ENCODE measurements around the gene RNASEL.

The RNASEL gene

DNA sequence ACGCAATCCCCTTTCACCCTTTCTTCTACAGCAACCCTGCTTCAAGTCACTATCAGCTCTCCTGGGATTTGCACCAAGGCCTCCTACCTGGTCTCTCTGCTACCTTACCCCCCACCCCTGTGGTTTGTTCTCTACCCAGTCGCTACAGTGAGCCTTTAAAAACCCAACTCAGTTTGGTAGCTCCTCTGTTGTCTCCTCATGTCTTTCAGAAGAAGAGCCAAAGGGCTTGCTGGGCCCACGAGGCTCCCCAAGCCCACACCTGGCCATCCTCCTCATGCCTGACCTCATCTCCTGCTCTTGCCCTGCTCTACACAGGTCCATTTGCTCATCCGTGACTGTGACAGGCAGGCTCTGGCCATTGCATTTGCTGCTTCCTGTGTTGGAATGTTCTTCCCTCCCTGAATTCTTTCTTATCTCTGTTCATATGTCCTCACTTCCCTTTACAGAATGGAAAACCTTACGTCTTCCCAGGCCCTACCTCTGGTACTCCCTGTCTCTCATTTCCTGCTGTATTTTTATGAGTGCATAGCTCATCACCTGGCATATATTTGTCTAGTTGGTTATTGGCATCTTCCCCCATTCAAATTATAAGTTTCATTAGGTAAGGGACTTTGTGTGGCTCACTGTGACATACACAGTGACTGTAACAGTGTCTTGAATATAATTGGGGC lies 11.8 kb upstream of the RNASEL start:
- no peak for DNase-seq (ENCODE audit: low spot score)

- DNase-seq (ENCODE audit: low spot score): no peak
These were observed 11.1 kb upstream of the RNASEL start for GRCh38 chr1:182600036-182600713.

GRCh38 chr1:182599339-182599738 lies 10.3 kb upstream of the RNASEL start:
- DNase-seq (ENCODE audit: low spot score): no peak

DNA sequence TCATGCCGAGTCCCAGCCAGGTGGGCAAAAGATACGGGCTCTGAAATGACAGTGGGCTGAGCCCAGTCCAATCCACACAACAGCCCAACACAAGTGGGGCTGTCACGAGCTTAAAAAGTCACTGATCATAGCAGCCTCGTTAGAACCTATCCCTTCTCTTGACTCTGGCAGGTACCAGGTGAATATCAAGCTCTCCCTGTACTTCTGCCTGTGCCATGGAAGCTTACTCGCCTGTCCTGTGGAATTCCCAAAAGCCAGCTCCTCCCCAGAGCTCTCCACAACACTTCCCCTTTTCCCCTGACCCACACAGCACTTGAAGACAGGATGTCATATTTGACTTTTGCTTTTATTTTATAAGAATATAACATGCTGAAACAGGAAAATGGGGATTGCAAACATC lies 9.2 kb upstream of the RNASEL start:
- no peak for DNase-seq (ENCODE audit: low spot score)

- no peak for DNase-seq (ENCODE audit: low spot score)
These were observed 7.9 kb upstream of the RNASEL start for GRCh38 chr1:182596934-182597333.

- DNase-seq (ENCODE audit: low spot score): peak; percentile 54
These were observed 6.7 kb upstream of the RNASEL start for GRCh38 chr1:182595641-182596240.

- no peak for DNase-seq (ENCODE audit: low spot score)
These were observed 875 bp upstream of the RNASEL start for GRCh38 chr1:182589931-182590330.

- no peak for DNase-seq (ENCODE audit: low spot score)
These were observed 464 bp upstream of the RNASEL start for GRCh38 chr1:182589520-182589919.

GRCh38 chr1:182587666-182588499 lies 1.2 kb downstream of the RNASEL start:
- no peak for DNase-seq (ENCODE audit: low spot score)

DNA sequence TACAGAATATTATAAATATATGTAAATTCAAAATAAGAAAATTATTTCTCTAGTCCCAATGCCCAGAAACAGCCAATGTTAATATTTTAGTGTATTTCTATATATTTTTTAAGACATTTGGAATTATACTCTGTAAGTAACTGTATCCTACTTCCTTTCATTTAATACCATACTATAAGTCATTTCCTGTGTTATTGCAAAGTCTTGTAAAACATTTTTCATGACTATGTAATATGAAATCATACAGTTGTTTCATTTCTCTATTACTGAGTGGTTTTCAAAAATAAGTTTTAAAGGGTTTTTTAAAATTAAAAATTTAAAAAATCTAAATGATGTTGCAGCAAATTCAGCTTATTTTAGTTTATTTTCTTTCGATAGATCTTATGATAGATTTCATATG lies 2.0 kb downstream of the RNASEL start:
- DNase-seq (ENCODE audit: low spot score): no peak

DNA sequence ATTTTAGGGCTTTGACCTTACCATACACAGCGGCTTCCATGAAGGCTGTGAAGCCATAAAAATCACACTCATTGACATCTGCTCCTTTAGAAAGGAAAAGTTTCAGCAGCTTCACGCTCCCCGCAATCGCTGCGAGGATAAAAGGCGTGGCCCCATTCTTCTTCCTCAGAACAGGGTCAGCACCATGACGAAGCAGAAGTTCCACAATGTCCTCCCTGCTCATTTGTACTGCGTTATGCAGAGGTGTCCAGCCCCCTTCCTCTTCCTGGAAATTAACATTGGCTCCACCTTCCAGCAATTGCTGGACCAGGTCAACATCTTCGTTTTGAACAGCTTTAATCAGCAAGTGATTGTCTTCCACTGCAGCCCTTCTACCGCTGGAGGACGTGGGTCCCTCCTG lies 2.7 kb downstream of the RNASEL start:
- no peak for DNase-seq (ENCODE audit: low spot score)

DNA sequence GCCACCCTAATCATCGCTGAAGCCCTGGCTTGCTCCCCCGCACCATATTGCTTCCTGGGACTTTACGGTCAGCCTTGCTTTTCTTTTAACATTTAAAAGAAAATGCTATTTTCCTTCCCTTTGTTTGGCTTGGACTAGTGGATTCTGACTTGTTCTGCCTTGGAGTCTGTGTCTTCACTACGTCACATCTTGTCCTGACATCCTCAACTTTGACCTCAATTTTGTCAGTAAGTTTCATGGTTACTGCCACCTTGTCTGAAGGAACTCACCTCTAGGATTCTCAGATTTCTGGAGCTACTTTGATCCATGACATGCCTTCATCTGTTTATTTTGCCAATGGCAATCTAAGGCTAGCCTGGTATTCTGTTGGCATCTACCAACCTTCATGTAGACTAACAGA lies 4.3 kb downstream of the RNASEL start:
- DNase-seq (ENCODE audit: low spot score): no peak

GRCh38 chr1:182580736-182581135 lies 8.3 kb downstream of the RNASEL start:
- no peak for DNase-seq (ENCODE audit: low spot score)

DNA sequence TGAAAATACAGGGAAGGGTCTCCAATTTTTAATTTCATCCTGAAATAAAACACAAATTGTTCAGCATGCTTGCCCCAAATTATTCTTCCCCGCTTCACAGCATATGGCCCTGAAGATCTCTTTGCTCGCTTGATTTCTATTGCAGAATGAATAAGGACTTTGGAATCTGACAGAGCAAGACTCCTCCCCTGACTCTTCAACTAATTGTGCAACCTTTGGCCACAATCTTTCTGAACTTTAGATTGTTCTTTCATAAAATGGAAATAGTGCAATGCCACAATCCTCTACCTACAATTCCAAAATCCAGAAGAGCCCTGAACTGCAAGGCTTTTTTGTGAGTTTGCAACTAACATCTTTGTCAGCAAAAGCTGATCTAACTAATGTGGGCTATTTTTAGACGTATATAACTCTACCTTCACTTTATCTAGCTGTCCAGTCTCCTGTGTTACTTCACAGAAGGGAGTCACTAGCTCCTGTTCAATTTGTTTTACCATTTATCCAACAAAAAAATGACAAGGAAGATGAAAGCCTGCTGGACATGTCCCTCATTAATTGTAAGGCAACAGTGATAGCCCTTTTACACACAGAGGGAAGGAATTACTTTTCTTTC lies 13.4 kb downstream of the RNASEL start:
- DNase-seq (ENCODE audit: low spot score): no peak

DNA sequence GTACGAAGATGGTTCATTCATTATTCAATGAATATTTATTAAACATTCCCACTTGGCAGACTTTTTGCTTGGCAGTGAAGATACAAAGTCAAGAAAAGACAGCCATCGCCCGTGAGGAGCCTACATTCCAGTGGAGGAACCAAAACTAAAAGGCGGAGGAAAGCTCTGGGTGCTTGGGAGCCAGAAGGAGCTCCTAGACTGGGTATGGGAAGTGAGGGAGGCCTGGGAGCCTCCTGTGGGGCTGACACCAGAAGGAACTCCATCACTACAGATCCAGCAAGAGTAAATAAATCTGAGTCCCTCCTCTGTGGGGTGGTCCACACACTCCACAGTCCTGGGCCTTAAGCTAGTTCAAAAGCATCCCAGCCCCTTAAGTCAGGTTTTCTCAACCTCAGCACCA lies 14.9 kb downstream of the RNASEL start:
- DNase-seq (ENCODE audit: low spot score): no peak

GRCh38 chr1:182570611-182570970 lies 18.5 kb downstream of the RNASEL start:
- no peak for DNase-seq (ENCODE audit: low spot score)

DNA sequence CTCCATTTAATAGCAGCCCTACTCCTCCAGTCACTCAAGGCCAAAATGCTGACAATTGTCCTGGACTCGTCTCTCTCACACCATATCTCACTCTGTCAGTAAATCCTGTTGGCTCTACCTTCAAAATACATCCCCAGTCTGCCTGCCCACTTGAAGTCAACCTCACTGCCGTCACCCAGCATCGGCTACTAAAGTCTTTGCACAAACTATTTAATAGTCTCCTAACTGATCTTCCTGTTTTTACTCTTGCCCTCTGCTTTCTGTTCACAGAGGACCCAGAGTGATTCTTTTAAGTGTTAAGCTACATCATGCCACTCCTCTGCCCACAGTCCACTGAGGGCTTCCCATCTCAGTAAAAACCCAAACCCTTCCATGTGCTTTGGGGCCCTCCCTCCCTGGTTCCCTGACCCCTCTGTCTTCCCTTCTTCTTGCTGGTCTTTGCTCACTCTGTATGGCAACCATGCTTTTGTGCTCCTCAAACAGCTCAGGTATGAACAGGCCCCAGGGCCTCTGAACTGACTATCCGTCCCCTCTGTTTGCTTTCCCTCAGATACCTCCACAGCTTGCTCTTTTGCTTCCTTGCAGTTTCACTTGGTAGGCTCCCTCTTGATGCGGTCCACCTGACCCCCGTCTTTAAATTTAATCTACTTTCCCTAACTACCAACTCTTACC lies 19.0 kb downstream of the RNASEL start:
- no peak for DNase-seq (ENCODE audit: low spot score)

DNA sequence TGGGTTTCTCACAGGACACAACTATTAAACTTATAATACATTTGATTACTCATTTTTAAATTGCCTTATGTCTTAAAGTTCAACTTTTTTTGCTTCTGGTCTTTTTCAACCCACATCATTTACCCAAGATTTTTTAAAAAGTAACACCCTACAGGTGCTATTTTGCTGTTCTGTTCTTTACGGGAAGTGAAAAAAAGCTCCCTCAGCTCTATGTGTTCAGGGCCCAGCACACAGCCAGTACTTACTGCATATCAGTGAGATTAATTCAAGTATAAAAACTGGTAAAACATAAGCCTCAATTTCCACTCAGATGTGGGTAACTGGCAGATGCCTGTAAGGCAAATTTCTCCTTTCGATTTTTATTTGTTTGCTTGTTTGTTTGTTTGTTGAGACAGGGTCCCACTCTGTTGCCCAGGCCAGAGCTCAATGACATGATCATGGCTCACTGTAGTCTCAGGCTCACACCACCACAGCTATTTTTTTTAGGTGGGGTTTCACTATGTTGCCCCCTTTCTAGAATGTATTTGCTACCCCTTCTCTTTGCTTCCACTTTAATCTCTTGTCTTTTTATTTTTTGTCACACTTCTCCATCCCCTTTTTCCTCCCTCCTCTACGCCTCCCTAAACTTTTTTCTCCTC lies 20.3 kb downstream of the RNASEL start:
- no peak for DNase-seq (ENCODE audit: low spot score)

DNA sequence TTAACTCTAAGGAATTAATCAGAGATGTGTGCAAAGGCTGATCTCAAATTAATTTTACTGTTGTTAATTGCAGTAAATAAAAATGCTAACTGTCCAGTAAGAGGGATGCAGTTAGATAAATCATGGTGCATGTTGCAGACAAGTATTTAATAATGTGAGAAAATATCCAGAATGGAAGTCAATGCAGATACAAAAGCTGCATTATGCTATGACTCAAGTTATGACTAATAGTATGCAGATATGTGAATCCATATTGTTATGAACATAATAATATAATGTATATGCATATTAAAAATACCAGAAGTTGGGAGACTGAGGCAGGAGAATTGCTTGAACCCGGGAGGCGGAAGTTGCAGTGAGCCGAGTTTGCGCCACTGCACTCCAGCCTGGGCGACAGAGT lies 21.4 kb downstream of the RNASEL start:
- DNase-seq (ENCODE audit: low spot score): no peak

DNA sequence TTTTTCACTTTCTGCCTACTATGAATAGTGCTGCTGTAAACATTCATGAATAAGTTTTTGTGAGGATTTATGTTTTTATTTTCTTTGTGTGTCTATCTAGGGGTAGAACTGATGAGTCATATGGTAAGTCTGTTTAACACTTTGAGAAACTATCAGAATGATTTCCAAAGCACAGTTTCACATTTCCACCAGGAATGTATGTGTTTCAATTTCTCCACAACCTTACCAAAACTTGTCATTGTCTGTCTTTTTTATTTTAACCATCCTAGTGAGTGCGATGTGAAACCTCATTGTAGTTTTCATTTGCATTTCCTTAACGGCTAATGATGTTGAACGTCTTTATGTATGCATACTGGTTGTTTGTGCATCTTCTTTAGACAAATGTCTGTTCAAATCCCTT lies 23.5 kb downstream of the RNASEL start:
- DNase-seq (ENCODE audit: low spot score): no peak

DNA sequence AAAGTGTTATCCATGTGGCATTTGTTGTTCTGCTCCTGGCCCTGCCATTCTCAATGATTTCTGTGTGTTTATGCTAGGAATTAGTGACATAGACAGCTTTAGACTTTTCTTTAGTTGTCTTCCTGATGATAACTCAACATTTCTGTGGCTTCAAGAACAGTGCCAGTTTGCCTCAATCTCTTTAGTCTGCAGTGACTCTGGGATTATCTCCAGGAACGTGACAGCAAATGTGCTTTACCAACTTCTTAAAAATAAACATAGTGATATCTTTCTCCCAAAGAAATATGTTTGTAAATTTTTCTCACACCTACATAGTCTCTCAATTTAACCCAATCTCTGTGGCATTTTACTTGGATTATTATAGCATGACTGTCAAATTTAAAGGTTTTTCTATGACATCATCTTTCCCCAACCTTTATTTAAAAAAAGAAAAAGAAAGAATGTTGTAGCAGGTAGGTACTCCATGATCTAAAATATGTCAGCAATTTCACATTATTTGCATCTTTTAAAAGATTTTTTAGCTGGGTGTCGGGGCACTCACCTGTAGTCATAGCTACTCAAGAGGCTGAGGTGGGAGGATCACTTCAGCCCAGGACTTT lies 24.6 kb downstream of the RNASEL start:
- DNase-seq (ENCODE audit: low spot score): no peak
